Measurements from ENCODE around the gene S100A4.
"Not testable (repeated sequence)": the region's sequence is repeated elsewhere in the genome, so short reads cannot be mapped to it uniquely, and the experiment has no call there.

S100A4 gene

DNA sequence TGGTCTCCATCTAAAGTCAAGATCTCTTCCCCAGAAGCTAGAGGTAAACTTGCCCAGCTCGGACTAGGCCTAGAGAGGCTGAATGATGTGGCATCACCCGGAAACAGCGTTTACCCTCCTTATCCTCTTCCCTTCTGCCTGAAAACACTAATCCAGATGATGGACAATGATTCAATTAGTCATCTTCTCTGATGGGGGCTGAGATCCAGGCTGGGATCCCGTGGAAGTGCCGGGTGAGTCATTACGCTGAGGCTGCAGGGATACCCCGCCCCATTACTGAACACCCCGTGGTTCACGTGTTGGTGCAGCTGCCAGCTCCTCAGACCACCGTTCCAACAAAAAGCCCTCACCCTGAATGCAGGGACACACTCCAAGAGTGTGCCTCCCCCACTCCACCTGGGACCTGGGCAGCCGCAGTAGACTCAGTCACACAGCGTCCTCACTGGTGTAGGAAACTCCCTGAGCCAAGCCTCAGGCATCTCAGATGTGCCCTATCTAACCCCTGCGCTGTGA is 11.9 kb downstream of the S100A4 start:
- DNase-seq (ENCODE audit: low read depth) = no peak

GRCh38 chr1:153532769-153533599 is 12.6 kb downstream of the S100A4 start:
- DNase-seq (ENCODE audit: low read depth) = peak; percentile 67

DNA sequence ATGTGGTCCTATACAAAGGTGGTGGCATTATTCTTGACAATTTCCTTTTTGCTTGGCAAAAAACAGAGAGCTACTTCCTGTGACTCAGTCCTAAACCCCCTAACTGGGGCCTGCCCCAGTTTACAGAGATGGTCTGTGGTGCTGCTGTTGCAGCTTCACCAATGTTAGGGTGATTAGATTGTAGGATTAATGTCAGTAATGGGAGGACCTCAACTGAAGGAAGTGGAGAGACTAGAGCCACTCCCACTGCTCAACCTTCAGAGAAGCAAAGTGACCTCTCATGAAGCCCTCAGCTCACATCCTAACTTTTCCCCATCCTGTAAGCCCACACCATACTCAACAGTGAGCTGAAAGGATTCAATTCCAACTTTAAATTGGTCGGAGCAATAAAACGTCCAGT is 13.4 kb downstream of the S100A4 start:
- no peak for DNase-seq (ENCODE audit: low read depth)

DNA sequence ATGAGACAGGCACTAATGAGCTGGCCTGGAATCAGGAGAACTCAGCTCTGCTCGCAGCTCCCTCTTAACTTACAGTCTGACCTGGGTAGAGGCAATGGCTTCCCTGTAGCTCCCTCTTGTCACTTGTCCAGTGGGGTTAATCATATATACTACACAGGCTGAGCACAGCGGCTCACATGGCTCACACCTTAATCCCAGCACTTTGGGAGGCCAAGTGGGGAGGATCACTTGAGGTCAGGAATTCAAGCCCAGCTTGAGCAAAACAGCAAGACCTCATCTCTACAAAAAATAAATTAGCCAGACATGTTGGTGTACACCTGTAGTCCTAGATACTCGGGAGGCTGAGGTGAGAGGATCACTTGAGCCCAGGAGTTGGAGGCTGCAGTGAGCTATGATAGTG is 14.0 kb downstream of the S100A4 start:
- DNase-seq (ENCODE audit: low read depth) = no peak

DNA sequence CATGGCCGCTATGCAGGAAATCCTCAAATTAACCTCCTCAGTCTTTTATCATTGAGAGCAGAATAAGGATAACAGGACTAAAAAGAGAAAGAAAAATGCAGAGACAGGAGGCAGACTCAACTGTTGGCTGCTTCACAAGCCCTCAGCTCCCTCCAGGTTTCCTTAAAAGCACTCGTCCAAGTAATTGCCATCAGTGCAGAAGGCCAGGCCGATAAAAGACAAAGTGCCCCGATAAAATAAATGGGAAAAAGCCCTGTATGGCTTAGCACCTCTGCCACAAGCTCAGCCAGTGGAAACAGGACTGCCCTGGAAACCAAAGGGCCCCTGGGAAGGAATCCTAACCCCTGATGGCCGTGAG is 17.9 kb downstream of the S100A4 start:
- no peak for DNase-seq (ENCODE audit: low read depth)

DNA sequence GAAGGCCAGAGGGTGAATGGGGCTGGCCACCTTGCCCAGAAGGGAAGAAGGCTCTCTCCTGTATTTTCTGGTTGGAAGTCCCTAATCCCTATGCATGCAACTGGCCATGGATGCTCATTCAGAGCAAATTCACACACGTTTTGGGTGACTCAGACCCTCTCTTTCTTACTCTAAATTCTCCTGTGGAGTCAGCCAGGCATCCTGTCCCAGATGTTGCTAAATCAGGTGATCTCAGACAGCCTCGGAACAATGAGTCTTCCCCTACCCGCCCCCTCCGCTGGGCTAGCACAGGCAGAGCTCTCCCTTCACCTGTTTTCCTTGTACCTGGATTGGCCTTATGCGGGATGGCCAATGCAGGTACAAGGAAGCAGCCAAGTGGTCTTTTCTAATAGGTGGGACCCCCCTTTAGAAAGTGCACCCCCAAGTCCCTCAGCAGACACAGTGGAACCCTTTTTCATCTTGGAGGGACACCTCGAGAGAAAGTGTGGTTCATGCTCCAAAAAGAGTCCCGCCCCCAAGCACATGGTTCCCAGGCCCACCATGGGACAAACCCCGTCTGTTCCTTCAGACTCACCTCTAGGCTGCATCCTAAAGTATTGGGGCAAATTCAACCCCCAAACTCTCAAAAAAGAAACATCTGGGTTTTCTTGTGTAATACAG is 18.5 kb downstream of the S100A4 start:
- no peak for DNase-seq (ENCODE audit: low read depth)

DNA sequence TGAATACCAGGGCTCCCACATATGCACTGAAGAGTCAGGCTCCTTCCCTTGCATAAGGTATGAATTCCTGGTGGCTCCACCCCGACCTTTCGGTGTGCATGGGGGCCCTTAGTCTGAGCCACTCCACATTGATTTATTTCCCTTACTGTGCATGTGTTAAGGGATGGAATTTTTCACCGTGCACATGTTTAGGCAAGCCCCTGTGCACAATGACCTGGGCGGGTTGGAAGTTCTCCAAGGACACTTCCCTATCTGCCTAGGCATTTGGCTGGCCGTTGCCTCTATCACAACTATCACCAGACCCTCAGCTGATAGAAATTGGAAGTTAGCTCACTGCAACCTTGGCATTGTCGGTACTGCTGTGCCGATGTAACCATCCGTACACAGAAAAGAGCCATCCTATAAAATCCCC is 19.5 kb downstream of the S100A4 start:
- DNase-seq (ENCODE audit: low read depth) = no peak

DNA sequence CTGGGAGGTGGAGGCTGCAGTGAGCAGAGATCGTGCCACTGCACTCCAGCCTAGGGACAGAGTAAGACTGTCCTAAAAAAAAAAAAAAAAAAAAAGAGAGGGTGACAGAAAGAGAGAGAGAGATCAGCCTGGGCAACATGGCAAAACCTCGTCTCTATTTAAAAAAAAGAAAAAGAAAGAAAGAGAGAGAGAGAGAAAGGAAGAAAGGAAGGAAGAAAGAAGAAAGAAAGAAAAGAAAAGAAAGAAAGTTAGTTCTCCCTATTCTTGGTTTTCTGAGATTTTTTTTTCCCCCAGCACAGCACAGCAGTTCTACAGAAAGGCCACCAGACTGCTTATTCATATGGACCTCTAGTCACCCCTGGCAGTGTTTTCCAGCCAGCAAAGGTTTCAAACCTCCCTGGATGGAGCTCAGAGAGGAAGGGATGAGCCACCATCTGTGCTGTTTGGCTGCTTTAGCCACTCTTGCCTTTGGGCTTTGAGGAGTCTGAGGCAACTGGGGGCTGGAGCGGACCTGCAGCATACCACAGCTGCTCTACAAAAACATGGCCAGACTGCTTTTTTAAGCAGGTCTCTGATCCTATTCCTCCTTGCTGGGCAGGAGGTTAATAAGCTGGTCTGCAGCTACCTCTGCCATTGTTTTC is 20.4 kb downstream of the S100A4 start:
- no peak for DNase-seq (ENCODE audit: low read depth)

- DNase-seq (ENCODE audit: low read depth) = not testable (repeated sequence)
Observed at GRCh38 chr1:153522353-153523048, 23.1 kb downstream of the S100A4 start.

DNA sequence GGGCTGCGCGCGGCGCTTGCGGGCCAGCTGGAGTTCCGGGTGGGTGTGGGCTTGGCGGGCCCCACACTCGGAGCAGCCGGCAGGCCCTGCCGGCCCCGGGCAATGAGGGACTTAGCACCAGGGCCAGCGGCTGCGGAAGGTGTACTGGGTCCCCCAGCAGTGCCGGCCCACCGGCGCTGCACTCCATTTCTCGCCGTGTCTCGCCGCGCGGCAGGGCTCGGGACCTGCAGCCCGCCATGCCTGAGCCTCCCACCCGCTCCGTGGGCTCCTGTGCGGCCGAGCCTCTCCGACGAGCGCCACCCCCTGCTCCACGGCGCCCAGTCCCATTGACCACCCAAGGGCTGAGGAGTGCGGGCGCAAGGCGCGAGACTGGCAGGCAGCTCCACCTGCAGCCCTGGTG is 23.8 kb downstream of the S100A4 start:
- not testable (repeated sequence) for DNase-seq (ENCODE audit: low read depth)

DNA sequence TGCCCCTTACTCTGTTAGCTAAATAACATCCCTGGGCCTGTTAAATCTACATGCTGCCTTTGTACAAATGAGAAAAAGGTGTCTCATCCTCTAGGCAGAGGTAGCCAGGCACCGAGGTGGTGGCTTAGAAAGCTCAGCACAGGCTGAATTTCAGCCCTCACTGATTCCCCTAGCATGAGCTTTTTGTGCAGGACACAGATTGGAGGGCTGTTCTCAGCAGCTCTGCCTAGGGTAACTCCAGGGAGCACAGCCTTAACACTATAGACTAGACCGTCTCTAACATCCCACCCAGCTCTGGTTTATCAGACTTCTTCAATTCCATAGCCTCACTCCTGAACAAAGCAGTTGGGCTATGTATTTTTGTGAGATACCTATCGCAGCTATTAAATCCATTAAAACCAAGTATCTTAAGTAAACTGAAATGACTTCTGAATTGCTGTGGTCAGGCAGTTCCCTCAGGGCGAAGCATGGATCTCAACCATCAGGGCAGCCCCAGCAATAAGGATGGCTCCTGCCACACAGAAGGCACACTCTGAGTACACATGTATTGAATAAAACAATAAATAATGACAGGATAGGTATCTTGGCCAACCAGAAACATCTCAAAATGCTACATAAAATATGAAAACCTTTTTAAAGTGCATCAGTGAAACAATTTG is 24.7 kb downstream of the S100A4 start:
- no peak for DNase-seq (ENCODE audit: low read depth)

DNA sequence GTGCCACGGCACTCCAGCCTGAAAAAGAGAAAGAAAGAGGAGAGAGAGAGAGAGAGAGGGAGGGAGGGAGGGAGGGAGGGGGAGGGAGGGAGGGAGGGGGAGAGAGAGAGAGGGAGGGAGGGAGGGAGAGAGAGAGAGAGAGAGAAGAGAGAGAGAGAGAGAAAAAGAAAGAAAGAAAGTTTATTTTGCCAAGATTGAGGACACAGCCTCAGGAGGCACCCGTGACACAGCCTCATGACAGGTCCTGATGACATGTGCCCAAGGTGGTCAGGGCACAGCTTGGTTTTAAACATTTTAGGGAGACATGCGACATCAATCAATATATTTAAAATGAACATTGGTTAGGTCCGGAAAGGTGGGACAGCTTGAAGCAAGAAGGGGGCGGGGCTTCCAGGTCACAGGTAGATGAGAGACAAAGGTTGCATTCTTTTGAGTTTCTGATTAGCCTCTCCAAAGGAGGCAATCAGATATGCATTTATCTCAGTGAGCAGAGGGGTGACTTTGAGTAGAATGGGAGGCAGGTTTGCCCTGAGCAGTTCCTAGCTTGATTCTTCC is 25.4 kb downstream of the S100A4 start:
- not testable (repeated sequence) for DNase-seq (ENCODE audit: low read depth)

- no peak for DNase-seq (ENCODE audit: low read depth)
Observed at GRCh38 chr1:153519242-153519641, 26.4 kb downstream of the S100A4 start.

GRCh38 chr1:153515504-153516394 is 29.9 kb downstream of the S100A4 start:
- no peak for DNase-seq (ENCODE audit: low read depth)

DNA sequence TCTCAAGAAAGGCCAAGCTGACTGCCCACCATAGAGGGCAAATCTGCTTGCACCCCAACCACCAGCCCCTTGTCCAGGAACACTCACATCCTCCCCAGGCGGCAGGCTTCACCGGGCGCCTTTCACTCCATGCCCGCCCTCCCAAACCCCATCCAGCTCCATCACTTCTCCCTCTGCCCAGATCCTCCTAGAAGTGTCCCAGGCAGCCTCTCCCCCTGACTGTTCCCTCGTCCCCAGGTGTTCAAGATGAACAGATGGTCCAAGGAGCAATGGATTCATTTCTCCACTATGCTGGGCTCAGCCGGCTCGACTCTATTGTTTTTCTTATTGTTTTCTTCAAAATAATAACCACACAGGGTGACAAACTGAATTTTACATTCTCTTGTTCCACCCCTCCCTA is 31.9 kb downstream of the S100A4 start:
- no peak for DNase-seq (ENCODE audit: low read depth)

- no peak for DNase-seq (ENCODE audit: low read depth)
Observed at GRCh38 chr1:153513023-153513422, 32.6 kb downstream of the S100A4 start.

- DNase-seq (ENCODE audit: low read depth) = peak; percentile 72
Observed at GRCh38 chr1:153510984-153511410, 34.6 kb downstream of the S100A4 start.

DNA sequence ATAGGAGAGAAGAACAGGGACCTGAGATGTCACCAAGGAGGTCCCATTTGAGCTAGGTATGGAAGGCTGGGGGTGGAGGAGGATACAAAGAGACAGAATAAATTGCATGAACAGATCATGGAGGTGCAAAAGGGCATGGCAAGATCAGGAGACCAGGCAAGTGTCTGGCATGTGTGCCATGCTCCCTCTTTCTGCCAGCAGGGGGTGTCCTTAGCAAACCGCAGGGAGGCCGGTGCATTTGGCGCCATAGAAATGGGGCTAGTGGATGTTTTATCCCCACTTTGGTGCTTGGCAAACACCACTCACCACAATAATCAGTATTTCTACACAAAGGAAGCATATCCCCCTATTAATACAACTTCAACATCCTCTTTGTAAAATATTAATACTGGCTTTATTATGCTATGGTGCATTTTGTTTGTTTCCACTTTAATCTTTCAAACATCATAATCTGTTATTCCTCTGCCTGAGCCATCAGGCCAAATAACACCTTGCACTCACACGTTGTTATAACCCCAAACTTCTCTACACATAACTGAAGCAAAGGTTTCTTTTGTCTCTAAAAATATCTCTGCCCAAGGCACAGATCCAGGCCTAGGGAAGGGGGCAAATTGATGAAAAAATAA is 35.8 kb downstream of the S100A4 start:
- DNase-seq (ENCODE audit: low read depth) = peak; percentile 60

- no peak for DNase-seq (ENCODE audit: low read depth)
Observed at GRCh38 chr1:153509036-153509435, 36.6 kb downstream of the S100A4 start.
